Measurements from ENCODE around the gene PAGE5.

DNA sequence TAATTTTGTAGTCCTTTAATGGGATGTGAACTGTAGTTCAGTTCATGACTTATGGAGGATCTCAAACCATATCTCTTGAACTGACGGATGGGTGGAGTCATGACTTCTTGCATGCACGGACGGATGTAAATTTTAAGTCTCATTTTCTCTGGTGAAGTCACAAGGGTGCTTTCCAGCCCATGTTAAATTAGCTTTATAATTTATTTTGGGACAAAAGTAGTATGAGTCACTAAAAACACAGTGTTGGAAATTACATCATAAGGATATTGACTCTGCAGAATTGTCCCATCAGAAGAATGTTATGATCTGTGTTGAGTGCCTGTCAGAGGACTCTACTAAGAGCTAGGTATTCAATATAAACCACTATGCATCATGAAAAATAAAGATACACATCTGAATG, 6.8 kb upstream of the PAGE5 start:
- TF ChIP-seq, protein P1, sequence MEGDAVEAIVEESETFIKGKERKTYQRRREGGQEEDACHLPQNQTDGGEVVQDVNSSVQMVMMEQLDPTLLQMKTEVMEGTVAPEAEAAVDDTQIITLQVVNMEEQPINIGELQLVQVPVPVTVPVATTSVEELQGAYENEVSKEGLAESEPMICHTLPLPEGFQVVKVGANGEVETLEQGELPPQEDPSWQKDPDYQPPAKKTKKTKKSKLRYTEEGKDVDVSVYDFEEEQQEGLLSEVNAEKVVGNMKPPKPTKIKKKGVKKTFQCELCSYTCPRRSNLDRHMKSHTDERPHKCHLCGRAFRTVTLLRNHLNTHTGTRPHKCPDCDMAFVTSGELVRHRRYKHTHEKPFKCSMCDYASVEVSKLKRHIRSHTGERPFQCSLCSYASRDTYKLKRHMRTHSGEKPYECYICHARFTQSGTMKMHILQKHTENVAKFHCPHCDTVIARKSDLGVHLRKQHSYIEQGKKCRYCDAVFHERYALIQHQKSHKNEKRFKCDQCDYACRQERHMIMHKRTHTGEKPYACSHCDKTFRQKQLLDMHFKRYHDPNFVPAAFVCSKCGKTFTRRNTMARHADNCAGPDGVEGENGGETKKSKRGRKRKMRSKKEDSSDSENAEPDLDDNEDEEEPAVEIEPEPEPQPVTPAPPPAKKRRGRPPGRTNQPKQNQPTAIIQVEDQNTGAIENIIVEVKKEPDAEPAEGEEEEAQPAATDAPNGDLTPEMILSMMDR (IDR thresholded peaks at IDR 0.05): no peak
- TF ChIP-seq ZFX (IDR thresholded peaks at IDR 0.05; ENCODE audit: borderline replicate concordance): no peak

Measured in 22Rv1 (cell line).